Activated naive CD4-positive, alpha-beta T cell treated with anti-CD3 and anti-CD28 coated beads for 36 hours (primary cell): ENCODE results near the gene JUP. TPM values are rescaled to one million over a fixed set of nuclear protein-coding genes. Genes with fewer than 3 reads are reported as not detected.

Source experiments
- CTCF ChIA-PET: fragments of 350-600 bp; sonication (Branson Sonifier 250); formaldehyde crosslinking; loops from one replicate; lab custom pipeline; 2021; ENCODE audit warnings: antibody characterized with exemption; lab: Charles Lee
- DNase-seq: peaks from one replicate; pipeline ENCODE4 v3.0.0-alpha.2; 2020
- H3K27ac Mint-ChIP-seq: one replicate; pipeline ENCODE4 v1.8.0; 2021; ENCODE audit warnings: mild to moderate bottlenecking, mixed read lengths
- H3K27me3 Mint-ChIP-seq: one replicate; pipeline ENCODE4 v1.8.0; 2021; ENCODE audit warnings: low read depth, mixed read lengths
- H3K36me3 Mint-ChIP-seq: one replicate; pipeline ENCODE4 v1.8.0; 2021; ENCODE audit warnings: low read depth, mixed read lengths
- H3K4me1 Mint-ChIP-seq: one replicate; pipeline ENCODE4 v1.8.0; 2021; ENCODE audit warnings: low read depth, mixed read lengths
- H3K4me3 Mint-ChIP-seq: one replicate; pipeline ENCODE4 v1.8.0; 2021; ENCODE audit warnings: mild to moderate bottlenecking, moderate library complexity, mixed read lengths
- H3K9me3 Mint-ChIP-seq: one replicate; pipeline ENCODE4 v1.8.0; 2021; ENCODE audit warnings: mixed read lengths
- intact Hi-C: fragments of 100-400 bp; cut with micrococcal nuclease; formaldehyde crosslinking; loops from one replicate; pipeline ENCODE4 v1.15.1; 2023
- total RNA-seq, 2 experiments: library from RNA; stranded (reverse); gene quantifications; one replicate each; pipeline ENCODE4 v1.2.3, GENCODE V29; 2021

JUP gene
- total RNA-seq, 2 experiments from 2014 or later: 0.27 to 0.33 TPM

- DNase-seq: no peak
- Mint-ChIP-seq H3K36me3 (no peaks in the 10 kb centered on the region), H3K4me1 (peaks cover 8% of the 10 kb centered on the region), H3K4me3 (no peak overlapping the region), H3K9me3 (no peaks in the 10 kb centered on the region), H3K27me3 (peaks cover 10% of the 10 kb centered on the region), H3K27ac (no peak overlapping the region)
- CTCF ChIA-PET: no interaction called here
- intact Hi-C loops: no loop called here
Measured at GRCh38 chr17:41816637-41817320, 30.3 kb upstream of the JUP start.

DNA sequence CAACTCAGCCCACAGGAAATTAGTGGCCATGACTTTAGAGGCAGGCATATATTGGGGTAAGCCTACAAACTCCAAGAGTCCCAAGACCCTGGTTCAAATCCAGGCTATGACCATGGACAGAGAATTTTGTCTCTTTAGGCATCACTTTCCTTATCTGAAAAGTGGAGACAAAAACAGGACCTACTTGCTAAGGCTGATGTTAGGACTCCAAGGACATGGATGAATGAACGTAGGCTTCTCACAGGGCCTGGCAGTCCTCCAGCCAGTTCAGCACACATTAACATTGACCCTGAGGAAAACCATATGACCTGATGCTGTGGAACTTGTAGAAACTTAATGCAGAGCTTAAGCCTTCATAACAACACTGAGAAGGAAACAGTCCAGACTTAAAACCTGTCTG lies 27.7 kb upstream of the JUP start:
- no peak for DNase-seq
- Mint-ChIP-seq H3K4me1 (peaks cover 18% of the 10 kb centered on the region), H3K4me3 (no peak overlapping the region), H3K27ac (no peak overlapping the region), H3K27me3 (peaks cover 10% of the 10 kb centered on the region), H3K36me3 (no peaks in the 10 kb centered on the region), H3K9me3 (no peaks in the 10 kb centered on the region)
- CTCF ChIA-PET: interaction anchor here (0.7 to 1.1 kb wide), 3 partner anchors 12 to 30 kb away, joined by 3 to 4 read pairs (median 3); no protein-coding TSS in a partner anchor
- intact Hi-C loops: loop anchor here (5.0 kb wide), 1 partner anchor 127 kb away; the partner anchor contains the start of gene EIF1

DNA sequence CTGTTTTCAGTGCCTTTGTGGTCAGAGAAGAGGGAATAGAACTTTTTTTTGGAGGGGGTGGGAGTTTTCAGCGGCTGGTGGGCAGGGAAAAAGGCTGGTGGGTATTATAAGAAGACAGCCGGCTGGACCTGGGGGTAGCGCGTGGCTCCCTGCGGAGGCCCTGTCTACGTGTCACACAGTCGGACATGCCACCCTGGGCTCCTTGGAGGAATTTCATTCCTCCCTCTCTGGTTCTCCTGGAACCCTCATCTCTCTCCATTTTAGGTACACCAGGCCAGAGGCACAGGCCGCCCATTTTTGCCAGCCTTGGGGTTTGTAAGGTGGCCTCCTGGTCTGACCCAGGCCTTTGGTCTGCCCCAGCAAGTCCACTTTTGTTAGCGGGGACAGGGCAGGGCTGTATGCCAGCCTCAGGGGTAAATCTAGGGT lies 27.2 kb upstream of the JUP start:
- DNase-seq: no peak
- Mint-ChIP-seq H3K4me1 (peaks cover 18% of the 10 kb centered on the region), H3K36me3 (no peaks in the 10 kb centered on the region), H3K4me3 (no peak overlapping the region), H3K9me3 (no peaks in the 10 kb centered on the region), H3K27ac (no peak overlapping the region), H3K27me3 (peaks cover 10% of the 10 kb centered on the region)
- intact Hi-C loops: loop anchor here (5.0 kb wide), 1 partner anchor 126 kb away; the partner anchor contains the start of gene EIF1
- CTCF ChIA-PET: interaction anchor here (1.1 kb wide), 1 partner anchor 12 kb away, joined by 4 read pairs; no protein-coding TSS in a partner anchor

- CTCF ChIA-PET: no interaction called here
- Mint-ChIP-seq H3K36me3 (no peaks in the 10 kb centered on the region), H3K4me3 (peak overlapping the region; percentile 53), H3K27ac (no peak overlapping the region), H3K4me1 (peaks cover 18% of the 10 kb centered on the region), H3K27me3 (peaks cover 10% of the 10 kb centered on the region), H3K9me3 (no peaks in the 10 kb centered on the region)
- intact Hi-C loops: loop anchor here (5.0 kb wide), 1 partner anchor 126 kb away; the partner anchor contains the start of gene EIF1
- DNase-seq: no peak
Measured at GRCh38 chr17:41813152-41813680, 26.7 kb upstream of the JUP start.

- Mint-ChIP-seq H3K27ac (no peak within 1 kb of the TSS), H3K36me3 (no peaks in the 10 kb centered on the region), H3K4me1 (peaks cover 18% of the 10 kb centered on the region), H3K4me3 (peak within 1 kb of the TSS; percentile 75), H3K9me3 (no peaks in the 10 kb centered on the region), H3K27me3 (peaks cover 10% of the 10 kb centered on the region)
- intact Hi-C loops: loop anchor here (5.0 kb wide), 1 partner anchor 125 kb away; the partner anchor contains the start of gene EIF1
- peak; percentile 34 for DNase-seq
- CTCF ChIA-PET: interaction anchor here (0.6 to 2.9 kb wide), 2 partner anchors 11 to 114 kb away, joined by 4 to 21 read pairs; no protein-coding TSS in a partner anchor
Measured at GRCh38 chr17:41812381-41813151, 26.1 kb upstream of the JUP start, which contains the start of gene FKBP10. Gene FKBP10 (plus strand): TSS chr17:41813004. CDS start chr17:41813035, 31 bp downstream.

DNA sequence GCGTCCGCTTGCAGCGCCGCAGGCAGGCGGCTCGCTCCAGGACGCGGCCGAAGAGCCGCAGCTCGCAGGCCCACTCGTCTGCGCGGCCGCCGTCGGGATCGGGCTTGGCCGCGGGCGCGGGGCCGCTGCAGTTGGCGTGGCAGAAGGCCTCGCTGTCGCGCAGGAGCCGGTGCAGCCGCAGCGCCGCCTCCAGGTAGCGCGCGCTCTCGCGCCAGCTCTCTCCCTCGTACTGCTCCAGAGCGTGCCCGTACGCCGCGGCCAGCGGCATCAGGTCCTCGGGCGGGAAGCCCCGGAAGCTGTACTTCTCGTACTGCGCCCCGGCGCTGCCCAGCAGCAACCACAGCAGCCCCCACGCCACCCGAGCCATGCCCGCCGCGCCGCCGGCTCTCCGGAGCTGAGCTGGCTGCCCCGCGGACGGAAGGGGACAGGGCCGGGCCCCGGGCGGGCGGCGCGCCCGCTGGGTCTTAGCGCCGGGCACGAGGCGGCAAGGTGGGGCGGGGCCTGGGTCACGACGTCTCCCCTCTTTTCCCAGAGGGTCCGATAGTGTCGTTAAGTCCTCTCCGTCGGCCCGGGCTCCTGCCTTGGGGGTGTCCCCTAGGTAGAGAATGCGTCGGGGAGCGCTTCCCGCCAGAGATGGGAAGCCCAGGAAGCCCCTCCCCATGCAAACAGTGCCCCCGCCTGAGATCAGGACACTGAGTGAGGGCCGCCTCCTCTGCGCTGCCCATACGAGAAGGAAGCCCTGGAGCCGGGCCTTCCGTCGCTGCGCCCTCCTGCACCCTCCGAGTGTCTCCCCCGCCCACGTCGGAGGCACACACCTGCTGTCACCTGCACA lies 25.3 kb upstream of the JUP start, which contains the start of gene P3H4:
Gene P3H4 (minus strand): TSS at position 401 of the 832 bp plus-strand sequence. CDS start 34 bp downstream, at position 367.
- H3K27me3 Mint-ChIP-seq: peaks cover 10% of the 10 kb centered on the region
- intact Hi-C loops: loop anchor here (2.0 to 5.0 kb wide), 2 partner anchors 53 to 124 kb away; partner anchors contain the start of genes EIF1 and KLHL11
- peak; percentile 76 for DNase-seq
- CTCF ChIA-PET: interaction anchor here (0.6 to 2.9 kb wide), 10 partner anchors 9 to 117 kb away, joined by 3 to 21 read pairs (median 4); partner anchors contain the start of gene KLHL11
- H3K36me3 Mint-ChIP-seq: no peaks in the 10 kb centered on the region
- peak within 1 kb of the TSS; percentile 75 for H3K4me3 Mint-ChIP-seq
- H3K27ac Mint-ChIP-seq: no peak within 1 kb of the TSS
- peaks cover 18% of the 10 kb centered on the region for H3K4me1 Mint-ChIP-seq
- no peaks in the 10 kb centered on the region for H3K9me3 Mint-ChIP-seq

DNA sequence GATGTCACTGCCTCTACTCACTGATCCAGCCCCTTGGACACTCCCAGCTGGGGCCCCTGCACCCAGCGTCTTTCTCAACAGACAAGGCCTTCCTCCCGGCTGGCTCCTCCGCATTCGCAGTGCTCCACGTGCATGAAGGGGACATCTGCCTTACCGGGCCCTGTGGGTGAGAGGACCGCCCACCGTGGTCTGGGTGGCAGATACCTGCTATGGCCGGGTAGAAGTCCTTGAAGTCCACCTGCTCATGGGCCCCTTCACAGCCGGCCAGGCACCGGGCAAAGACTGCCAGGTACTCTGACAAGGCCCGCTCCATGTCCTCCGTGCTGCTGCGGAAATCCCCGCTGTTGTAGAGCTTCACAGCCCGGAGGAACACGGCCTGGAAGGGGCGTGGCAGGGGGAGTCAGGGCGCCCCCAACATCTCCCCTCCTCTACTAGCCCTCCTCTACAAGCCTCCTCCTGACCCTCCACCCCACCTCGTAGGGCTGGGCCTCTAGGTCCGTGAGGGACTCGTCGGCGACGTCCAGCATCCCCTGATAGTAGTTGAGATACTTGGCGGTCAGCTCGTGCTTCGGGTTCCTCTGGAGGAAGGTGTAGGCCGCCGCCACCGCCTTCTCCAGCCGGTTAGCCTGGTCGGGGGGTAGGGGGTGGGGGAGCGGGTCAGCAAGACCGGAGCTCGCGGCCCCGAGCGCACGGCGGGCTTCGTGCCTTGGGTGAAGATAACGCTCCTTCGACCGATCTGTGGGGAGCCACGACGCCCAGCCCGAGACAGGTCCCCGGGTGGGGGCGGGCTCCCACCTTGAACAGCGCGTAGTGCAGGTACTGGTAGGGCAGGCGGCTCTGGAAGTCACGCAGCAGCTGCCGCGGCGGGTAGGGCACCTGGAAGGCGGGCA lies 24.4 kb upstream of the JUP start:
- Mint-ChIP-seq H3K4me1 (peaks cover 18% of the 10 kb centered on the region), H3K9me3 (no peaks in the 10 kb centered on the region), H3K36me3 (no peaks in the 10 kb centered on the region), H3K4me3 (peak overlapping the region; percentile 73), H3K27ac (no peak overlapping the region), H3K27me3 (peaks cover 10% of the 10 kb centered on the region)
- CTCF ChIA-PET: interaction anchor here (0.7 to 2.9 kb wide), 9 partner anchors 9 to 118 kb away, joined by 3 to 21 read pairs (median 4); partner anchors contain the start of gene KLHL11
- no peak for DNase-seq
- intact Hi-C loops: loop anchor here (2.0 to 5.0 kb wide), 2 partner anchors 54 to 124 kb away; partner anchors contain the start of genes EIF1 and KLHL11

DNA sequence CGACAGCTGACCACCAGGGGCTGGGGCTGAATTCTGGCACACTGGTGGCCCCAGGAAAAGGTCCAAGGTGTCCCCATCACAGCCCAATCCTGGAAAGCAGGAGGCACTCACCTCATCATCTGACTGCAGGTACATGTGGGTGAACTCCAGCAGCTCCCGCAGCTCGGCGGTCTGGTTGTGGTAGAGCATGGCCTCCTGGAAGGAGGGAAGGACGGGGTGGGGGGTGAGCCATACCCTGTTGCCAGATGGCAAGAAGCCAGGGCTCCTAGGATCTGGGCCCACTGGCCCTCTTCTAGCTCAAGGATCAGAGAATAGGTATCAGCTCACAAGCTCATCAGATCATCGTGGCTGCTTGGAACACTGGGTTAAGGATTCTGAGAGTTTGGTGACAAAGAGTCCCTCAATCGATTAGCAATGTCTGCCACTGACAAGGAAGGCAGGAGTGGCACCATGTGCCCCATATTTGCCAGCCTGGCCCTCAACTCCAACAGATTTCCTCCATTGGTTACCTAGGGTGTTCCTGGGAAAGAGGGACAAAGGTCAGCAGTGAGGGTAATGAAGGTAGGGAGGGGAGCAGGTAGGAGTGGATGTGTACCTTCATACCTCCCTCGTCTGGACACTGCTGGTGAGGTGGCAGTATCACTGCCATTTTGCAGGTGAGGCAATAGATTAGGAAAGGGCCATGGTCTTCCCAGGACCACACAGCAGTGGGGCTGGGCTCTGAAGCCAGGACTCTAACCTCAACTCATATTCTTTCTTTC lies 20.4 kb upstream of the JUP start:
- no peak overlapping the region for H3K27ac Mint-ChIP-seq
- CTCF ChIA-PET: interaction anchor here (0.5 to 1.0 kb wide), 3 partner anchors 11 to 114 kb away, joined by 3 to 4 read pairs (median 4); no protein-coding TSS in a partner anchor
- H3K27me3 Mint-ChIP-seq: no peaks in the 10 kb centered on the region
- H3K36me3 Mint-ChIP-seq: no peaks in the 10 kb centered on the region
- no peak for DNase-seq
- intact Hi-C loops: no loop called here
- no peaks in the 10 kb centered on the region for H3K9me3 Mint-ChIP-seq
- H3K4me3 Mint-ChIP-seq: no peak overlapping the region
- H3K4me1 Mint-ChIP-seq: peaks cover 10% of the 10 kb centered on the region

DNA sequence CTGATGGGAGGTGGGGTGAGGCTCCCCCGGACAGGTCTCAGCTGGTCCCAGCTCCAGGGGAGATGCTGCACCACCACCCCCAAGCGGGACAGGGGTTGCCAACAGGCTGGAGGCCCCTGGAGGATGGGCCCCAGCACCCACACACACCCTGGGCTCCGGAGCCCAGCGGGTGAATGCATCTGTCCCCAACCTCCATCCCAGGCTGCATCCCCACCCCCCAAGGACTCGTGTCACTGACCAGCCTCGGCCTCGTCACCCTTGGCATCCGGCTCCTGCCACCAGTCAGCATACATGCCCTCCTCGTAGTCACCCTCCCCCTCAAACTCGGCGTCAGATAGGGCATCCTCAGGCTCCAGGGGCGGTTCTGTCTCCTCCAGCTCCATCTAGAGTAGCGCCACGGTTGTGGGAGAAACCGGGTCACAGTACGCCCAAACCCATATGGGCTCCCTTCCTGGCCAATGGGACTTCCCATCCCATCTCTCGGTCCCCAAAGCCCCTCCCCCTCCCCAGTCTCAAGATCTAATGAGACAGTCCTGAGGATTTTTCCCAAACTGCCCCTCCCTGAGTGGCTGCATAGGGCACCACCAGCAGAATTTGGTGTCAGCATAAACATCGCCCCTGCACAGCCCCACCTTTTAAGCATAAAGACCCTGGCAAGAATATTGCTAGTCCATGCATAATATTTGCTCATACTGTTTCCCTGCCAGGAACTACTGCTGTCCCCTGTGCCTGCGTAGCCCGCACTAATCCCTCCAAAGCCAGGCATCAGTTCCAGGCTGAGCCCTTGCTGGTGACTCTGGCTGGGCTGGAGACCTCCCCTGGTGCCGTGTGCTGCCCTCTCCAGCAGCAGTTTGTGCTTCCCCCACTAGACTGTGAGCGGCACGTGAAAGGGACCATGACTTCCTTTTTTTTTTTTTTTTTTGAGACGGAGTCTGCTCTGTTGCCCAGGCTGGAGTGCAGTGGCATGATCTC lies 16.8 kb upstream of the JUP start:
- no peak for DNase-seq
- Mint-ChIP-seq H3K4me3 (no peak overlapping the region), H3K36me3 (no peaks in the 10 kb centered on the region), H3K4me1 (no peaks in the 10 kb centered on the region), H3K27ac (no peak overlapping the region), H3K27me3 (no peaks in the 10 kb centered on the region), H3K9me3 (no peaks in the 10 kb centered on the region)
- CTCF ChIA-PET: interaction anchor here (1.1 to 4.1 kb wide), 4 partner anchors 7 to 106 kb away, joined by 3 to 33 read pairs (median 12); partner anchors contain the start of gene P3H4
- intact Hi-C loops: no loop called here
